IMR-90 (cell line): ENCODE data around the gene COL19A1.

ENCODE experiments used
- CHD1 ChIP-seq: IDR thresholded peaks from 2 replicates; pipeline ENCODE4 v1.6.1; 2012; ENCODE audit warnings: low read depth, low read length, improper control_type of control experiment
- FOS ChIP-seq: fragments of 150-350 bp; IDR thresholded peaks from 2 replicates; pipeline ENCODE4 v1.6.1; 2016; ENCODE audit warnings: low read depth, low read length
- MXI1 ChIP-seq: IDR thresholded peaks from 2 replicates; pipeline ENCODE4 v1.6.1; 2012; ENCODE audit warnings: low read depth, mild to moderate bottlenecking, low read length, moderate library complexity, borderline replicate concordance
- POLR2A ChIP-seq: IDR thresholded peaks from 2 replicates; pipeline ENCODE4 v1.6.1; 2012; ENCODE audit warnings: mild to moderate bottlenecking, low read depth, low read length
- RAD21 ChIP-seq: IDR thresholded peaks from 2 replicates; pipeline ENCODE4 v1.6.1; 2012; ENCODE audit warnings: low read length, improper control_type of control experiment
- RCOR1 ChIP-seq: IDR thresholded peaks from 2 replicates; pipeline ENCODE4 v1.6.1; 2012; ENCODE audit warnings: mild to moderate bottlenecking, low read length, improper control_type of control experiment; ENCODE audit not compliant: insufficient replicate concordance
- SMC3 ChIP-seq: fragments of 150-350 bp; IDR thresholded peaks from 2 replicates; pipeline ENCODE4 v1.6.1; 2016; ENCODE audit warnings: low read depth, mild to moderate bottlenecking, antibody characterized with exemption, low read length, moderate library complexity
- TF ChIP-seq, protein P1 (sequence below): conservative IDR thresholded peaks from 2 replicates; pipeline ENCODE4 v1.5.1; 2012; ENCODE audit warnings: mild to moderate bottlenecking, low read depth, low read length, improper control_type of control experiment
- TF ChIP-seq, protein P2 (sequence below): fragments of 150-350 bp; IDR thresholded peaks from 2 replicates; pipeline ENCODE4 v1.6.1; 2017; ENCODE audit warnings: mild to moderate bottlenecking, antibody characterized with exemption, low read length, low read depth
- TF ChIP-seq, protein P3 (sequence below): fragments of 150-350 bp; IDR thresholded peaks from 2 replicates; pipeline ENCODE4 v1.6.1; 2016; ENCODE audit warnings: low read depth, mild to moderate bottlenecking, low read length, moderate library complexity, borderline replicate concordance

- TF ChIP-seq, protein P1, sequence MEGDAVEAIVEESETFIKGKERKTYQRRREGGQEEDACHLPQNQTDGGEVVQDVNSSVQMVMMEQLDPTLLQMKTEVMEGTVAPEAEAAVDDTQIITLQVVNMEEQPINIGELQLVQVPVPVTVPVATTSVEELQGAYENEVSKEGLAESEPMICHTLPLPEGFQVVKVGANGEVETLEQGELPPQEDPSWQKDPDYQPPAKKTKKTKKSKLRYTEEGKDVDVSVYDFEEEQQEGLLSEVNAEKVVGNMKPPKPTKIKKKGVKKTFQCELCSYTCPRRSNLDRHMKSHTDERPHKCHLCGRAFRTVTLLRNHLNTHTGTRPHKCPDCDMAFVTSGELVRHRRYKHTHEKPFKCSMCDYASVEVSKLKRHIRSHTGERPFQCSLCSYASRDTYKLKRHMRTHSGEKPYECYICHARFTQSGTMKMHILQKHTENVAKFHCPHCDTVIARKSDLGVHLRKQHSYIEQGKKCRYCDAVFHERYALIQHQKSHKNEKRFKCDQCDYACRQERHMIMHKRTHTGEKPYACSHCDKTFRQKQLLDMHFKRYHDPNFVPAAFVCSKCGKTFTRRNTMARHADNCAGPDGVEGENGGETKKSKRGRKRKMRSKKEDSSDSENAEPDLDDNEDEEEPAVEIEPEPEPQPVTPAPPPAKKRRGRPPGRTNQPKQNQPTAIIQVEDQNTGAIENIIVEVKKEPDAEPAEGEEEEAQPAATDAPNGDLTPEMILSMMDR = no peak
- TF ChIP-seq POLR2A (no peak), MXI1 (no peak), FOS (no peak), CHD1 (no peak), RAD21 (no peak), SMC3 (no peak), RCOR1 (no peak)
- TF ChIP-seq, protein P2, sequence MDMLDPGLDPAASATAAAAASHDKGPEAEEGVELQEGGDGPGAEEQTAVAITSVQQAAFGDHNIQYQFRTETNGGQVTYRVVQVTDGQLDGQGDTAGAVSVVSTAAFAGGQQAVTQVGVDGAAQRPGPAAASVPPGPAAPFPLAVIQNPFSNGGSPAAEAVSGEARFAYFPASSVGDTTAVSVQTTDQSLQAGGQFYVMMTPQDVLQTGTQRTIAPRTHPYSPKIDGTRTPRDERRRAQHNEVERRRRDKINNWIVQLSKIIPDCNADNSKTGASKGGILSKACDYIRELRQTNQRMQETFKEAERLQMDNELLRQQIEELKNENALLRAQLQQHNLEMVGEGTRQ = no peak
- TF ChIP-seq, protein P3, sequence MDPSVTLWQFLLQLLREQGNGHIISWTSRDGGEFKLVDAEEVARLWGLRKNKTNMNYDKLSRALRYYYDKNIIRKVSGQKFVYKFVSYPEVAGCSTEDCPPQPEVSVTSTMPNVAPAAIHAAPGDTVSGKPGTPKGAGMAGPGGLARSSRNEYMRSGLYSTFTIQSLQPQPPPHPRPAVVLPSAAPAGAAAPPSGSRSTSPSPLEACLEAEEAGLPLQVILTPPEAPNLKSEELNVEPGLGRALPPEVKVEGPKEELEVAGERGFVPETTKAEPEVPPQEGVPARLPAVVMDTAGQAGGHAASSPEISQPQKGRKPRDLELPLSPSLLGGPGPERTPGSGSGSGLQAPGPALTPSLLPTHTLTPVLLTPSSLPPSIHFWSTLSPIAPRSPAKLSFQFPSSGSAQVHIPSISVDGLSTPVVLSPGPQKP = no peak
Observed at GRCh38 chr6:70222439-70222749, 356.0 kb downstream of the COL19A1 start.
